Esophagus (tissue), 2 donors: ENCODE data around the gene RUNX1. TPM values are rescaled to one million over a fixed set of nuclear protein-coding genes. Genes with fewer than 3 reads are reported as not detected.

ENCODE experiments used
- H3K27ac ChIP-seq, 2 donors: one replicate each; pipeline ENCODE4 v1.5.1; 2013; ENCODE audit warnings: low read depth in 2 of 2, mild to moderate bottlenecking in 2 of 2, inconsistent platforms in 1 of 2, low read length in 1 of 2, moderate library complexity in 1 of 2
- H3K27me3 ChIP-seq, 2 donors: one replicate each; pipeline ENCODE4 v1.6.1; 2013; ENCODE audit warnings: low read length in 2 of 2, control low read depth in 1 of 2, mild to moderate bottlenecking in 1 of 2; ENCODE audit not compliant: insufficient read depth in 2 of 2, control insufficient read depth in 1 of 2
- H3K36me3 ChIP-seq, 2 donors: one replicate each; pipeline ENCODE4 v1.6.1; 2013; ENCODE audit warnings: low read length in 1 of 2; ENCODE audit not compliant: control insufficient read depth in 2 of 2, insufficient read depth in 2 of 2
- H3K4me1 ChIP-seq, 2 donors: one replicate each; pipeline ENCODE4 v1.6.1; 2013; ENCODE audit warnings: low read length in 1 of 2; ENCODE audit not compliant: control insufficient read depth in 2 of 2, insufficient read depth in 2 of 2
- H3K4me3 ChIP-seq, 2 donors: one replicate each; pipeline ENCODE4 v1.5.1; 2013; ENCODE audit warnings: low read length in 2 of 2, mild to moderate bottlenecking in 2 of 2, low read depth in 1 of 2, moderate library complexity in 1 of 2
- H3K9me3 ChIP-seq, 2 donors: one replicate each; pipeline ENCODE4 v1.6.1; 2013; ENCODE audit warnings: mild to moderate bottlenecking in 2 of 2, low read depth in 1 of 2, low read length in 1 of 2, moderate library complexity in 1 of 2; ENCODE audit not compliant: control insufficient read depth in 2 of 2, insufficient read depth in 1 of 2
- WGBS, 2 donors: extraction: QIAGEN DNeasy Blood & Tissue Kit; methylation state at CpG; one replicate each; pipeline ENCODE4 v1.1.7; 2013; 5-methylcytosine and 5-hydroxymethylcytosine counted together
- polyA plus RNA-seq, 2 donors: library from polyadenylated mRNA; stranded (reverse); fragments of 200-250 nt; gene quantifications; one replicate each; pipeline ENCODE4 v1.2.3, GENCODE V29; 2013
- donor health status: healthy with polysubstance abuse.
- donor health status: Bipolar disorder and iron deficiency.

The RUNX1 gene
- polyA plus RNA-seq, 2 donors, result 4.4 to 6.4 TPM

DNA sequence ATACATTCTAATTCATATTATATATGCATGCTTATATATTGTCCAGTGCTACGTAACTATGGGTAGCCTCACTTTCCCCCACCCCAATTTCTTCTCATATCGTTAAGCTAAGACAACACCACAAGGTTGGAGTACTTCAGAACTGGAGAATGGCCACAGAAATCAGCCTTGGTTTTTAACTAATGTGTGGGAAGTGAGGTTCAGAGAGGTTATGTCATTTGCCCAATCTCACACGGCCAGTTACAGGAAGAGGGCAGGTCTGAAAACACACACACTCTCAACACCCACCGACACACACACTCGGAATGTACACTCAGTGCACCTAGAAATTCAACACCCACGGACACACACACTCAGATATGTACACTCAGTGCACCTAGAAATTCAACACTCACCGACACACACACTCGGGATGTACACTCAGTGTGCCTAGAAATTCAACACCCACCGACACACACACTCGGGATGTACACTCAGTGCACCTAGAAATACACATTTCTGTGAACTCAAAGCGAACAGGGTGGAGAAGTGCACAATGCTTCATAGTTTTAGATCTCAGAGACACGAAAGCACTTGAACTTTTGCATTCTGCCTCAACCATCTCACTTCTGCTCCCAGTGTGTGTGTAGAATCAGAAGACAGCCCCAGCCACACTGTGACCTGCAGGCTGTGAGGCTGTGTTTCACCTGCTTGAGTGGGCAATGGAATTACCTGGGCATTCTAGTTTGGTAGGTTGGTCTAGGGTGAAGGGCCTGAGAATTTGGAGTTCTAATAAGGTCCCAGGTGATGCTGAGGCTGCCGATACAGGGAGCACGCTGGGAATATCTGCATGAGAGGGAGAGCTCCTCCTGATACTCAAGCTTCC is 209.9 kb downstream of the RUNX1 start:
- Histone ChIP-seq H3K9me3 (no peaks in the 10 kb centered on the region), H3K36me3 (peaks cover 3 to 10% of the 10 kb centered on the region in 2 donors), H3K27ac (no peak overlapping the region), H3K27me3 (no peaks in the 10 kb centered on the region), H3K4me1 (peaks cover 0 to 9% of the 10 kb centered on the region in 2 donors), H3K4me3 (no peak overlapping the region)
- WGBS, 2 donors, result 83 to 87% methylated on average over 14 of the region's 14 CpGs

DNA sequence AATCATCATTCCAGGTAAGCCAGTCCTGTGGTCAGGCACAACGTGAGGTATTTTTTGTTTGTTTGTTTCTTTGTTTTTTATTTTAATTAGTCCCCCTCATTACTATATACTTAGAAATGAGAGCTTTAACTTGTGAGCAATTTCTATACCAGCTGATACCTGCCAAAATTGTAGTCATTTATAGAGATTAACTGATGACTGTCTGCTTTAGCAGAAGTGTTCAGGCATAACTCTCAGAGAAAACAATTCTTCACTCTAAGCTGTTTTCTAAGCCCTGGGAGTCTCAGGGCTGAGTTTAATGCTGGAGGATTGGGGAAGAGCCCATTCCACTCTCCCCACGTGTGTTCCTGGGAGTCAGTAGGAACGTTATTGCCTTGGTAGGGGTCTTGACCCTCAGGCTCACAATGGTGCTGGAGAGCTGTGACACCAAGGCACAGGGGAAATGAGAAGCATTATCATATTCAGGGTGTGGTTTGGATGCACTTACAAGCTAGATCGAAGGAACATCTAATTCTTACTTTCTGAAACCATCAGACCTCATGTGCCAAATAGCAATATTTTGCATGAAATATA is 212.1 kb downstream of the RUNX1 start:
- no peaks in the 10 kb centered on the region for H3K9me3 ChIP-seq
- peaks cover 3 to 8% of the 10 kb centered on the region in 2 donors for H3K36me3 ChIP-seq
- H3K4me1 ChIP-seq, result no peaks in the 10 kb centered on the region
- H3K27me3 ChIP-seq, result no peaks in the 10 kb centered on the region
- H3K27ac ChIP-seq, result no peak overlapping the region
- 57% methylated on average over 4 of the region's 4 CpGs for whole genome bisulfite sequencing, 2 donors
- H3K4me3 ChIP-seq, result no peak overlapping the region

DNA sequence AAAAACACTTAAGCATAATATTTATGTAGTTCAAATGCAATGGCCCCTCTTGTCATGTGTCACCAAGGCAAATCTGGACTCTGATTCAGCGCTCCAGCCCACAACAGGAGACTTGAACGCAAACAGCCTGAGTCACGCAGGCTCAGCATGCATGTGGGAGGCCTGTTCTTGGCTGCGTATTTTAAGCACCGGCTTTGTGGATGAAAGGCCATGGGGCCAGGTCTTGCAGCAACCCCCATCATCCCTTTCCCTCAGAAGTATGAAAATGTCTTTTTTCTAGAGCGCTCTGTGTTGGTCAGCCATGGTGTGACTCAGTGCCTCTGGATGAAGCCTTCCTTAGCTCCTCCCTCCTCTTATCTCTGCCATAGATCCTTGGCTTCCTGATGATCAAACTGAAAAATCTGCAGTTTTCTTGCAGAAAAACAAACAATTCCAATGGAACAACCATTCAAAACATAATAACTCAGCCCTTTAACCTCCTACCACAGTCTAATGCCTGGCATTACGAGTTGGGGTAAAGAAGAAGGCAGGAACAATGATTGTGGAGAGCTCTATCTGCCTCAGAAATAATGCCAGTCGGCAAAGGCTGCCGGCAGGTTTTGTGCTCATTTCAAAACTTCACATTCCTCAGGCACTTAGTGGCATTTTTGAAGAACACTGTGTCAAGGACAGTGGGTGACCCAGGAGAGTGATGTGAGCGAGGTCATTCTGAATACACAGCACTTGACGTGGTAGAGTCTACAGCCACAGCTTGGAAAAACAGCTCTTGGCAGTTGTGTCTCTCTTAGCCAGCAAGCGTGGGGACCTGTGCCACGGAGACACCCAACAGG is 212.8 kb downstream of the RUNX1 start:
- H3K36me3 ChIP-seq, result peaks cover 3 to 8% of the 10 kb centered on the region in 2 donors
- H3K4me1 ChIP-seq, result no peaks in the 10 kb centered on the region
- WGBS, 2 donors, result 85 to 87% methylated on average over 13 of the region's 13 CpGs
- no peaks in the 10 kb centered on the region for H3K27me3 ChIP-seq
- no peak overlapping the region for H3K27ac ChIP-seq
- no peak overlapping the region for H3K4me3 ChIP-seq
- H3K9me3 ChIP-seq, result no peaks in the 10 kb centered on the region

DNA sequence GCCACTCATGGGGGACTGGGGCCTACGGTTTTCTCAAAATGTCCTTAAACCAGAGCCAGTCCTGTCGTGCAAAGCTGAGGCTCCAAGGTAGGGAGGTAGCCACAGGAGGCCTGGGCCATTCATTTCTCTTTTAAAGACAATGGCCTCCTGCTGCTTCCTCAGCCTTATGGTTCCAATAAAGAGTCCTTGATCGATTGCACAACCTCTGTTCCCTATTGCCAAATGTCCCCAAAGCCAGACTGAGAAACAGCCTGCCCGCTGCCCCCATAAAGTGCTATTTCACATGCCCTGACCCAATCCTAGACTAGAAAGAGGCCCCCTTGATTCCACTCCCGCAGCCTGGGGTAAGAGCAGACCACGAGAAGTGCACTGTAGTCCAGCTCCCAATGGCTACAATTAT is 213.6 kb downstream of the RUNX1 start:
- Histone ChIP-seq H3K4me1 (no peaks in the 10 kb centered on the region), H3K4me3 (no peak overlapping the region), H3K9me3 (no peaks in the 10 kb centered on the region), H3K36me3 (peaks cover 0 to 8% of the 10 kb centered on the region in 2 donors), H3K27ac (peak overlapping the region in 1 of 2 donors; percentile 55), H3K27me3 (no peaks in the 10 kb centered on the region)
- 82 to 83% methylated on average over 6 of the region's 6 CpGs for WGBS, 2 donors

DNA sequence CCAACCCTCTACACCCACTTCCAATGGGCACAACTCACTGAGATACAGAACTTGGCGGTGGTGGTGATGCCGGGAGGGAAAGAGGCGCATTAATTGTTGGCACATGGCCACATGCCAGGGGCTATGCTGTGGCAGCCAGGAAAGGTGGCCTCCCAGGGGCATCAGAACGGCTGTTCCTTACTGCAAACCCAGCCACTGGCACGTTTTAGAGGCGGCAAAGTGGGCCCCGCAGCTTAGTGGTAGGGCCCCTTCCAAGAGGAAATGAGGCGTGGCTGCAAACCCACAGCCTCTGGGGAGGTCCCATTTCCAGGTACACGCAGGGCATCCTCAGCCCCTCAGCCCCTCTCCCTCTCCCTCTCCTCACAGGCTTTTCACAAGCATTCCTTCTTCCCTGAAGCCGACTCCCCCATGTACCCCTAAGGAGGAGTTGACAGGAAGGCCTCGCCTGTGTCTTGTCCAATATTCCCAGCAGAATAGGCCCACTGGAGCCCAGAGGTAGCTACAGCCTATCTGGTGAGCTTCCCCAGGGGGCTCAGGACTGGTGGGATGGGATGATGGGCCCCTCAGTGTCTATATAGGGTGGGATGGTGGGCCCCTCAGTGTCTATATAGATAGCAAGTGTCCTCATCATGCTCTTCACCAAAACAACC is 214.1 kb downstream of the RUNX1 start:
- Histone ChIP-seq H3K36me3 (peaks cover 0 to 8% of the 10 kb centered on the region in 2 donors), H3K27ac (peak overlapping the region; percentile 27 to 55), H3K9me3 (no peaks in the 10 kb centered on the region), H3K4me1 (no peaks in the 10 kb centered on the region), H3K27me3 (no peaks in the 10 kb centered on the region), H3K4me3 (no peak overlapping the region)
- 63 to 64% methylated on average over 11 of the region's 11 CpGs for WGBS, 2 donors

DNA sequence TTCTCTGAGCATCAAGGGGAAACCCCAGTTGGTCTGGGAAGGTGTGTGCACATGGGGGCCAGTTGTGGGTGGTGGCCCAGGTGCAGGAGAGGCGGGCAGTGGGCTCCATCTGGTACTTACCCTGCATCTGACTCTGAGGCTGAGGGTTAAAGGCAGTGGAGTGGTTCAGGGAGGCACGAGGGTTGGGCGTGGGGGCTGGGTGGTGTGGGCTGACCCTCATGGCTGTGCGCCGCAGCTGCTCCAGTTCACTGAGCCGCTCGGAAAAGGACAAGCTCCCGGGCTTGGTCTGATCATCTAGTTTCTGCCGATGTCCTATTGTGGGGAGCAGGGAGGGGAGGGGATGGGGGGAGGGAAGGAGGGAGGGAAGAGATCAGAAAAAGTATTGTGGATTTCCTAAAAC is 214.8 kb downstream of the RUNX1 start:
- Histone ChIP-seq H3K36me3 (peaks cover 0 to 8% of the 10 kb centered on the region in 2 donors), H3K27me3 (no peaks in the 10 kb centered on the region), H3K4me1 (no peaks in the 10 kb centered on the region), H3K4me3 (no peak overlapping the region), H3K9me3 (no peaks in the 10 kb centered on the region), H3K27ac (no peak overlapping the region)
- 92 to 94% methylated on average over 9 of the region's 9 CpGs for WGBS, 2 donors

DNA sequence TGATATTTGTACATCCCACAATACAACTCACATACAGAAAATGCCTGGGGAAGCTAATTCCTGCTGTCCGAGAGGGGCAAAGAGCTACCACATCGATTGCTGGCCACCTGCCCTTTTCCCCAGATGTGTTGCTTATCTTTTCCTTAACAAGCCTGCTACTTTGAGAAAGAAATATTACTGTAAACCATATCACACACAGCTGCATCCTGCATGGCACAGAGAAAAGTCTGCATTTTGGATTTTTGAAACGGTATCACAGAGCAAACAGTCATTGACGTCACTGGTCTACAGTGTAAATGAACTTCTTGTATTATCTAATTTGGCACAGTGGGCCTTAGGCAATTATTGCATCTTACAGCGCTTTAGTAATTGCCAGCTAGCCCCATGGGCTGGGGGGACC is 215.6 kb downstream of the RUNX1 start:
- Histone ChIP-seq H3K4me3 (no peak overlapping the region), H3K27me3 (no peaks in the 10 kb centered on the region), H3K36me3 (peaks cover 0 to 8% of the 10 kb centered on the region in 2 donors), H3K9me3 (no peaks in the 10 kb centered on the region), H3K4me1 (no peaks in the 10 kb centered on the region), H3K27ac (no peak overlapping the region)
- 70 to 84% methylated on average over 5 of the region's 5 CpGs for WGBS, 2 donors

DNA sequence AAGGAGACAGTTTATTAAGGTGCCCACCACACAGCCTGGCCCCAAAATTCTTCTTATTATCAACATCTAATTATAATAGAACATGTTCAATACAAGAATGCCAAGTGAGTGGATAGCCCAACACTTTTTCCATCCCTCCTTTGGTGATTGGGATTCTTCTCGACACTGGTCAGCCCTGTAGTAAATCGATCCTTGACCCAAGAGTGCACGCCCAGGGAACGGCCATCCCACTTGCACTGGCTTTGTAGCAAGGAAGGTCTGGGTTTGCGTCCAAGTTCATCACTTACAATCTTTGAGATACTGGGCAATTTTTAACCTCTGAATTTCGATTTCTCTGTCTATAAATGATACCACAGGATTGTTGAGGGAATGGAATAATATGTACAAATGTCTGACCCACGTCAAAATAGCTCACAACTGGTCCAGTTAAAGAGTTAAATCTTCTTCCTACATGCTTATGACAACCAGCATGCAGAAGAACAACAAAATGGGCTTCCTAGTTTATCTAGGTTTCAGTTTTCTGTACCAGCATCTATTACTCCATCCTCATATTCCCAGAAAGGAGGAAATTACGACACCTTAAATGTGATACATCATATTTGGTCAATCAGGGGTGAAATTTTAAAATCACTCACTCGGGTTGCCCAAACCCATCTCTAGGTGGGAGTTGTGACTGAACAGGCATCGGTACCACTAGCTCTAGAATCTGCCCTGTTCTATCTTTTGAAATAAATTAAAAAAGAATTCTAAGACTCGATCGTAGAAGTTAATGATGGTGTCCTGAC is 218.5 kb downstream of the RUNX1 start:
- Histone ChIP-seq H3K27me3 (no peaks in the 10 kb centered on the region), H3K27ac (no peak overlapping the region), H3K36me3 (peaks cover 0 to 11% of the 10 kb centered on the region in 2 donors), H3K4me3 (no peak overlapping the region), H3K9me3 (no peaks in the 10 kb centered on the region), H3K4me1 (peaks cover 0 to 3% of the 10 kb centered on the region in 2 donors)
- 93% methylated on average over 12 of the region's 12 CpGs for whole genome bisulfite sequencing, 2 donors
